ENCODE measurements around the gene SSTR1.

DNA sequence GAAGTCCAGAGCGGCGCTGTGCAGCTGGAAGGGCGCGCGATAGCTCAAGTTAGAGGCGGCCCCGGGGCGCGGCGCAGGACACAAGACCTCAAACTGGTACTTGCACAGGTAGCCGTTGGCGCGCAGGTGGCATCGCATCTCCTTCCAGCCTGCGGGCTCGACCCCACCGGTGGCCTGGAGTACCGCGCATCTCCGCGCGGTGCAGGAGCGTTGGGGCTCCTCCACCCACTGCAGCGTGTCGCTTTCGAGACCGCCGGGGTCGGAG, 47.6 kb downstream of the SSTR1 start:
- no peak for TF ChIP-seq EZH2 (IDR thresholded peaks at IDR 0.05; ENCODE audit: insufficient read depth, poor library complexity, severe bottlenecking)
- no peak for TF ChIP-seq EZH2phosphoT487 (IDR thresholded peaks at IDR 0.05; ENCODE audit: insufficient read depth, low read depth)
